Activated CD8-positive, alpha-beta memory T cell treated with anti-CD3 and anti-CD28 coated beads, Interleukin-2, amount 50 U/mL, for 48 hours (primary cell): Measurements from ENCODE around the gene HMX2.
"Not testable (repeated sequence)": the region's sequence is repeated elsewhere in the genome, so short reads cannot be mapped to it uniquely, and the experiment has no call there.

Source experiments
- DNase-seq: peaks from one replicate; pipeline ENCODE4 v3.0.0-alpha.2; 2020

The HMX2 gene

GRCh38 chr10:123153486-123154091 lies 5.7 kb downstream of the HMX2 start:
- no peak for DNase-seq

DNA sequence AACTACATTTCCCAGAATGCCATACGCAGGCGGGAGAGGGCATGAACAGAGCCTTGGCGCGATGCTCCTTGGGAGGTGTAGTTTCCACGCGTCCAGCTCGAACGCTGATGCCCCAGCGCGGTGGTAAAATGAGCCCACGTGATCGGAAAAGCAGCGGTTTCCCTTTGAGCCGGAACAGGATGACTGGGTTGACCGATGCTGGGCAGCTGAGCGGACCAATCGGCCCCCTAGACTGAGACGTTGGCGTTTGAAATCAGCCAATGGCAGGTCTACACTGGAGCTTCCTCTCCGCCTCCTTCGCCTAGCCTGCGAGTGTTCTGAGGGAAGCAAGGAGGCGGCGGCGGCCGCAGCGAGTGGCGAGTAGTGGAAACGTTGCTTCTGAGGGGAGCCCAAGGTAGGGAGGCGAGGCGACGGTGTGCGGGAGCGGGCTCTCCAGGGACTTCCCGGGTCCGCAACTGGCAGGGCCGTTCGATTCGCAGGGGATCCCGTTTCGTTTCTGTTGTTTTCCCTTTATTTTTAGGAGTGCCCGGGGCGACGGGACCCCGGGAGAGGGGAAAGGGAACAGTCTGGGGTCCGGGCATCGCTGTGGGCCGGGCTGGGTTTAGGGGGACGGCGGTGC lies 6.3 kb downstream of the HMX2 start, which contains the start of gene BUB3:
BUB3 (plus strand) TSS at position 311 of the 619 bp plus-strand sequence. CDS start 516 bp downstream, outside the sequence.
- DNase-seq, result peak; percentile 92

GRCh38 chr10:123154711-123155505 lies 7.0 kb downstream of the HMX2 start:
- DNase-seq, result peak; percentile 81

GRCh38 chr10:123156078-123156477 lies 8.1 kb downstream of the HMX2 start:
- DNase-seq, result no peak

DNA sequence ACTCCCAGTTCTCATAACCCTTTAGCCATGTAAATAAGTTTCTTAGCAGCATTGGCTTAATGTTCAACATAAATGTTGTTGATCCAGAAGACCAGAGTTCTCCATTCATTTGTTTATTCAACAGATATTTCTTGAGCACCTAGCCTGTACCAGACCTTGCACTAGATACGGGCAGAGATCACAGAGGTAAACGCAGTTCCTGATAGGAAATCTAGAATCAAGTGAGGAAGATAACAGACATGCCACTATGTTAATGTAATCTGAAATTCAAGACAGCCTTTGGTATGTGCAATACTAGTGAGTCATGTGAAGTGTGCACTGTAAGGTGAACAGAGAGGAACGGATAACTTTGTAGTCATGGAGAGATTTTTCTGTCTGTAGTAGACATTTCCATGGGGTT lies 9.3 kb downstream of the HMX2 start:
- no peak for DNase-seq

DNA sequence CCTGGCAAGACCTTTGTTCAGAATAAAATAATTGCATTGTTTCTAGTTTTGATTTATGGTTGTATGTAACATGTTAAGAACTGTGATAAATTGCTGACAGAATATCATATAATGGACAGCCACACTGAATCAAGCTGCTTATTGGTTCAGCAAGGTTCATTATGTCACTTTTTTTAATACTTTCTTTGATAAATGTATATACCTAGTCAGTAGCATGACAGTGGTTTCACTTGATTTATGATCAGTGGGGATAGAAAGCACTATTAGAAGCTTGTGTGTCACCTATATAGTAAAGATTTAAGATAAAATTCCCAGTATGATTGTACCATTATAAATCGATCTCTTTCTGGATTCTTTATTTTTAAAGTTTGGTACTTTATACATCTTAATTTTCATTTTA lies 10.7 kb downstream of the HMX2 start:
- no peak for DNase-seq

- no peak for DNase-seq
These were observed 12.5 kb downstream of the HMX2 start for GRCh38 chr10:123160311-123160980.

- DNase-seq, result no peak
These were observed 16.4 kb downstream of the HMX2 start for GRCh38 chr10:123164319-123164718.

- no peak for DNase-seq
These were observed 17.6 kb downstream of the HMX2 start for GRCh38 chr10:123165445-123166072.

DNA sequence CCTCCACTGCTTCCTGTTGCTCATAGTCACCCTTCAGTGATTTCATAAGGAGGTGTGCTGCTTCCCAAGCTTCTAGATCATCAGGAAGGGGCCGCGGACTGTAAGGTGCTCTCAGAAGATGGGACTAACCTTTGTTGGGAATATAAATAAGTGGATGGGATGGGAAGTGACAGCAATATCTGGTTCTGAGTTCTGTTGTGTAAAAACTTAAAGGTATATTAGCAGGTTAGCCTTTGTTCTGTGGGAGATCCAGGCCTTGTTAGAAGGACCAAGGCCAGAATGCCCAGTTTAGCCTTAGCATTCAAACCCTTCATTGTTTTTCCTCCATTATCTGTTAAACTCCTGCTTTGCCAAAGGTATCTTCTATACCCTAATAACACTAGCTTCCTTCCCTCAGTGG lies 18.7 kb downstream of the HMX2 start:
- no peak for DNase-seq

DNA sequence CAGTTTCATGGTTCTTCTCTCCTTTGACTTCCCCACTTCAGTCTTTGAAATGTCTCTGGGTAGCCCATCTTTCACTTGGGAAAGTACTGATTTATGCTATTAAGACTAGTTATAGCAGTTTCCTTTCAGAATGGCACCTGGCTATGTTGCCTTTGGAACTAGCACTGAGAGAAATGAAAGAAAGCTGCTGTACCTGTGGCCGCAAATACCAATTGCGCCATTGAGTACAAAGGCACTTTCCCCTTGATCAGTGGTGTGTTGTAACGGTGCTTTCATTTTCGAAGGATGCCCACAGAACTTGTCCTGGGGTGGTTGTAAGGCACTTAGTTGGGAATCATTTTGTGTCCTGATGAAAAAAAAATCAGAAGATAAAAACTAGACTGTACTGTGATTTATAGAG lies 23.0 kb downstream of the HMX2 start:
- no peak for DNase-seq

- DNase-seq, result not testable (repeated sequence)
These were observed 23.7 kb downstream of the HMX2 start for GRCh38 chr10:123171616-123172015.

DNA sequence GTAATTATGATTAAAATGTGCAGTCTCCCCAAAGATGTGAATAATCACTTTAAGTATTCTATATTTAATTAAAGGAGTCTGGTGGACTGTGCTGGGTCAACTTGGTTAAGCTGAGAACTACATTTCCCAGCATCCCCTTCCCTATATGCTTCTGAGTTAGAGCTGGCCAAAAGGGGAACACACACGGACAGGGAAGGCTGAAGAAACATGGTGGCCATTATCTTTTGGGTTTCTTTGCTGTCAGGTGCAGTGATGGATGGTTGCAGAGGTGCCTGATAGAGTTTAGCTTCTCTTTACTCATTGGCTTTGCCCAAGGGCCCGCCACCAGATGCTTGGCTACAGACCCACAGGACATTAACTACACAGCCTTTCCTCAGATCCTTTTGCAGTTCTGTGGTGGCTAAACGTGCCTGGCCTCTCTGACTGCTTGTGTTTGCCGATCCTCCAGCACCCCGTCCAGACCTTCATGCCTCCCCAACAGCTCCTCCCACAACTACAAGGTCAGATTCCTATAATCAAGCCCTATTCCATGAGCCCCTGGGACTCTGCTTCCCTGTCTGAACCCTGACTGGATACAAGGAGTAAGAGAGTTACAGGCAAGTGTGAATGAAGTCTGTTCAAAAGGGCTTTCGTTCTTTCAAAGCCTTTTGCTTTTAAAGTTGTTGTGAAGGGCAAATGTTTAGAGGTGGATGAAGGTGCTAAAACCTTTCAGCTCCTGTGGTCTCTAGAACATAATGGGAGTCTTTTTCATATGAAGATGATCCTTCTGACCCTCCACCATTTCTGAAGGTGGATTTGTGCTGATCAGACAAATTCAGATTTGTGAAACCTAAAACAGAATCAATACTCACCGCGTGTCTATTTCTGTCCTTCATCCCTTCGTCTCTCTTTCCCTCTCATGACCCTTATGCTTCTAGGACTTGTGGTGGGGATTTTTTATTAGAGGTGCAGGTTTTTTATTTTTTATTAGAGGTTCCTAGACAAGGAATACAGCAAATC lies 27.8 kb downstream of the HMX2 start:
- DNase-seq, result no peak

GRCh38 chr10:123178390-123178789 lies 30.5 kb downstream of the HMX2 start:
- DNase-seq, result not testable (repeated sequence)

- no peak for DNase-seq
These were observed 32.5 kb downstream of the HMX2 start for GRCh38 chr10:123180101-123181090.

DNA sequence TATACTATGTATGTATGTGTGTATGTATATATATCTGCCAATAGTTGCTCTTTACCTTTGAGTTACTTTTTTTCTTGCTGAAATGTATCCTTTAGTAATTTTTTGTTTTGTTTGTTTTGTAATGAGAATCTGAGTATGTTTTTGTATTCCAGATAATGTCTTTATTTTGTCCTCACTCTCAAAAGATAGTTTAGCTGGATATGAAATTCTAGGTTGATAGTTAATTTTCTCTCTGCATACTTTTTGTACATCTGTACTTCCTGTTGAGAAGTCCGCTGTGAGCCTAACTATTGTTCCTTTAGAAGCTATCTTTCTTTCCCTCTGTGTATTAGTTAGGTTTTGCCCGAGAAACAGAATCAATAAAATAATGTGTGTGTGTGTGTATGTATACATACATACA lies 35.8 kb downstream of the HMX2 start:
- DNase-seq, result no peak

DNA sequence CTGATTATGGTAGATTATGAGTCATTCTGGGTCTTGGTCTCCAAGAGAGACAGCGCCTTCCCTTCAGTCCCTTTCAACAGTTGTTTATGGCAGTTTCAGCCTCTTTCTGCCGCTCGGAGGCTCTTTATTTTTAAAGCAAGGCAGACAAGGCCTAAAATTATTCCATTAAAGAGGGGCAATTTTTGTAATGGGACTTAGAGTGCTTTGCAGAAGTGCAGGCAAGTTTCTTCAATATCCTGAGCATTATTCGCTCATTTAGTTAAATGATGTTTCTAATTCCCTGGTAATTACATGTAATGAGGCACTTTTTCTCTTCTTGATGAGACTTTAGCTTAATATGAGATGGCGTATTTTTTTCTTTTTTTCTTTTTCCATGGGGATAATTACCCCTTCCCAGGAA lies 39.8 kb downstream of the HMX2 start:
- no peak for DNase-seq

- no peak for DNase-seq
These were observed 44.0 kb downstream of the HMX2 start for GRCh38 chr10:123191886-123192285.

DNA sequence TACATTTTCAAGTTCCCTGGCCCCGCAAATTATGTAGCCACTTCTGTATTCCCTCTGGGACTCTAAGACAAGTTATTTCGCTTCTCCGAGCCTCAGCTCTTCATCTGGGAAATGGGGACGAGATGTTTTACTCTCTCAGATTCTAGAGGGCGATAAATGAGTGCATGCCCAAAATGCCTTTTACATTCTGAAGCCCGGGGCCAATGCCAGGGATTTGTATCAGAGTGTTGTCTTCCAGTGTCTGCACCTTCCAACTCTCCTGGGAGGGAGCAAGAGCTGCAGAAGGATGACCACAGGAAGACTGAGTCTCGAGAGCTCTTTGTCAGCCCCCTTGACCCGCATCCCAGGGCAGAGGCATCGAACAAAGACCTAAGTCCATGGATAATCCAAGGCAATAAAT lies 46.1 kb downstream of the HMX2 start:
- DNase-seq, result no peak
